DOHH2 (cell line): ENCODE data around the gene SNRNP200.

ENCODE experiments used
- H3F3A ChIP-seq: fragments of 200-600 bp; sonication (generic), shearing (Covaris generic); 2 replicates; pipeline ENCODE4 v1.6.0; 2016; ENCODE audit warnings: antibody characterized with exemption, mild to moderate bottlenecking; ENCODE audit not compliant: control insufficient read depth, insufficient read depth
- H3K27ac ChIP-seq: fragments of 200-600 bp; sonication (generic); 2 replicates; pipeline ENCODE4 v1.5.1; 2014; ENCODE audit warnings: low read depth, mild to moderate bottlenecking, low read length, moderate library complexity
- H3K27me3 ChIP-seq: fragments of 200-600 bp; sonication (generic); 2 replicates; pipeline ENCODE4 v1.6.1; 2014; ENCODE audit warnings: mild to moderate bottlenecking, low read length, mixed read lengths; ENCODE audit not compliant: control insufficient read depth
- H3K36me3 ChIP-seq: fragments of 200-600 bp; sonication (generic); 2 replicates; pipeline ENCODE4 v1.6.1; 2014; ENCODE audit warnings: mild to moderate bottlenecking, low read length, moderate library complexity, mixed read lengths; ENCODE audit not compliant: control insufficient read depth
- H3K4me1 ChIP-seq: fragments of 200-600 bp; sonication (generic); 2 replicates; pipeline ENCODE4 v1.6.1; 2014; ENCODE audit warnings: mild to moderate bottlenecking, low read length, mixed read lengths; ENCODE audit not compliant: control insufficient read depth
- H3K4me2 ChIP-seq: fragments of 200-600 bp; sonication (generic); 2 replicates; pipeline ENCODE4 v1.6.0; 2014; ENCODE audit warnings: mild to moderate bottlenecking, low read length, moderate library complexity
- H3K4me3 ChIP-seq: fragments of 200-600 bp; sonication (generic); 2 replicates; pipeline ENCODE4 v1.5.1; 2014; ENCODE audit warnings: mild to moderate bottlenecking, low read length, mixed read lengths
- H3K79me2 ChIP-seq: fragments of 200-600 bp; sonication (generic); 2 replicates; pipeline ENCODE4 v1.6.1; 2014; ENCODE audit warnings: mild to moderate bottlenecking, low read length, mixed read lengths; ENCODE audit not compliant: control insufficient read depth
- H3K9me2 ChIP-seq: fragments of 200-600 bp; sonication (generic); replicated peaks from 2 replicates; pipeline ENCODE4 v1.6.1; 2014; ENCODE audit warnings: mild to moderate bottlenecking, low read length, mixed read lengths; ENCODE audit not compliant: control insufficient read depth
- H3K9me3 ChIP-seq: fragments of 200-600 bp; sonication (generic); 2 replicates; pipeline ENCODE4 v1.6.1; 2014; ENCODE audit warnings: antibody characterized with exemption, low read length, mixed read lengths; ENCODE audit not compliant: control insufficient read depth, insufficient read depth
- H4K20me1 ChIP-seq: fragments of 200-600 bp; sonication (generic); 2 replicates; pipeline ENCODE4 v1.6.0; 2014; ENCODE audit warnings: low read depth, mild to moderate bottlenecking, antibody characterized with exemption, low read length, moderate library complexity; ENCODE audit not compliant: control insufficient read depth, insufficient read depth
- EZH2phosphoT487 ChIP-seq: fragments of 200-600 bp; sonication (generic); IDR thresholded peaks from 2 replicates; pipeline ENCODE4 v1.6.1; 2017; ENCODE audit warnings: borderline replicate concordance, mild to moderate bottlenecking, antibody characterized with exemption, low read length, moderate library complexity, mixed read lengths
- TF ChIP-seq, protein P1 (sequence below): fragments of 200-600 bp; sonication (generic); IDR thresholded peaks from one replicate; pipeline ENCODE4 v1.5.1; 2014; ENCODE audit warnings: antibody characterized with exemption, mild to moderate bottlenecking, low read depth, low read length; ENCODE audit not compliant: poor library complexity, severe bottlenecking

SNRNP200 gene

DNA sequence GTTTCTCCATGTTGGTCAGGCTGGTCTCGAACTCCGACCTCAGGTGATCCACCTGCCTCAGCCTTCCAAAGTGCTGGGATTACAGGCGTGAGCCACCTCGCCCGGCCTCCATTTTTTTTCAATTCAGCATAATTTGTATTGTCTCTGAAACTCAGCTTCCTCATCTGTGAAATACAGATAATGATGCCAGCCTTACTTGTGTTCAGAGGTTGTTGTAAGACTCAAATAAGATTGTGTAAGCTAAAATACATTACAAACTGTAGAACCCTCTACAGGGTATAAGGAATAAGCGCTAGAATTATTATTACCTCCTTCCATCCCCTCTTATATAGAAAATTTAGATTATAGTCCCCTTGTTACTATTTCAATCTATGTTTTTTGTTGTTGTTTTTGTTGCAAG is 71.9 kb downstream of the SNRNP200 start:
- Histone ChIP-seq H4K20me1 (no peaks in the 10 kb centered on the region), H3K9me3 (no peaks in the 10 kb centered on the region), H3K4me1 (peaks cover 48% of the 10 kb centered on the region), H3F3A (0 out of 2 replicates have a peak, but pooled peaks cover 3% of the 10 kb centered on the region), H3K9me2 (no peaks in the 10 kb centered on the region), H3K27me3 (no peaks in the 10 kb centered on the region), H3K4me3 (peak overlapping the region; percentile 53), H3K36me3 (no peaks in the 10 kb centered on the region), H3K4me2 (peak overlapping the region; percentile 75), H3K27ac (peak overlapping the region; percentile 56), H3K79me2 (peaks cover 14% of the 10 kb centered on the region)
- TF ChIP-seq EZH2phosphoT487: no peak
- TF ChIP-seq, protein P1, sequence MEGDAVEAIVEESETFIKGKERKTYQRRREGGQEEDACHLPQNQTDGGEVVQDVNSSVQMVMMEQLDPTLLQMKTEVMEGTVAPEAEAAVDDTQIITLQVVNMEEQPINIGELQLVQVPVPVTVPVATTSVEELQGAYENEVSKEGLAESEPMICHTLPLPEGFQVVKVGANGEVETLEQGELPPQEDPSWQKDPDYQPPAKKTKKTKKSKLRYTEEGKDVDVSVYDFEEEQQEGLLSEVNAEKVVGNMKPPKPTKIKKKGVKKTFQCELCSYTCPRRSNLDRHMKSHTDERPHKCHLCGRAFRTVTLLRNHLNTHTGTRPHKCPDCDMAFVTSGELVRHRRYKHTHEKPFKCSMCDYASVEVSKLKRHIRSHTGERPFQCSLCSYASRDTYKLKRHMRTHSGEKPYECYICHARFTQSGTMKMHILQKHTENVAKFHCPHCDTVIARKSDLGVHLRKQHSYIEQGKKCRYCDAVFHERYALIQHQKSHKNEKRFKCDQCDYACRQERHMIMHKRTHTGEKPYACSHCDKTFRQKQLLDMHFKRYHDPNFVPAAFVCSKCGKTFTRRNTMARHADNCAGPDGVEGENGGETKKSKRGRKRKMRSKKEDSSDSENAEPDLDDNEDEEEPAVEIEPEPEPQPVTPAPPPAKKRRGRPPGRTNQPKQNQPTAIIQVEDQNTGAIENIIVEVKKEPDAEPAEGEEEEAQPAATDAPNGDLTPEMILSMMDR: no peak

DNA sequence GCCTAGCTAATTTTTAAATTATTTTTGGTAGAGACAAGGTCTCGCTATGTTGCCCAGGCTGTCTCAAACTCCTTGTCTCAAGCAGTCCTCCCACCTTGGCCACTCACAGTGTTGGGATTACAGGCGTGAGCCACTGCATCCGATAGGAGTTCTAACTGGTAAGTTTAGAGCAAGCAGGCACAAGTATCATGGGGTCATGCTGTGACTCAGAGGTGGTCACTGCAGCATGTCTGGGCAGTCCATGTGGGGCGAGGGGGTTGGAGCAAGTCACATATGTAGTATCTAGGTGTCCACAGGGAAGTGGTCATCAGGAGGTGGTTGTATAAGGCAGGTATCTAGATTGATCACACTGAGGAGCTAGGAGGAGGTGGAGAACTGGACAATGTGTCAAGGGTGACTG is 74.0 kb downstream of the SNRNP200 start:
- Histone ChIP-seq H3K9me2 (no peaks in the 10 kb centered on the region), H3K27ac (no peak overlapping the region), H3F3A (peaks cover 3% of the 10 kb centered on the region; the same call in 1 of the 2 replicates), H3K36me3 (no peaks in the 10 kb centered on the region), H3K9me3 (no peaks in the 10 kb centered on the region), H3K4me1 (peaks cover 57% of the 10 kb centered on the region), H3K4me2 (no peak overlapping the region), H4K20me1 (no peaks in the 10 kb centered on the region), H3K4me3 (no peak overlapping the region), H3K27me3 (no peaks in the 10 kb centered on the region), H3K79me2 (peaks cover 24% of the 10 kb centered on the region)
- TF ChIP-seq EZH2phosphoT487: no peak
- TF ChIP-seq, protein P1: no peak

DNA sequence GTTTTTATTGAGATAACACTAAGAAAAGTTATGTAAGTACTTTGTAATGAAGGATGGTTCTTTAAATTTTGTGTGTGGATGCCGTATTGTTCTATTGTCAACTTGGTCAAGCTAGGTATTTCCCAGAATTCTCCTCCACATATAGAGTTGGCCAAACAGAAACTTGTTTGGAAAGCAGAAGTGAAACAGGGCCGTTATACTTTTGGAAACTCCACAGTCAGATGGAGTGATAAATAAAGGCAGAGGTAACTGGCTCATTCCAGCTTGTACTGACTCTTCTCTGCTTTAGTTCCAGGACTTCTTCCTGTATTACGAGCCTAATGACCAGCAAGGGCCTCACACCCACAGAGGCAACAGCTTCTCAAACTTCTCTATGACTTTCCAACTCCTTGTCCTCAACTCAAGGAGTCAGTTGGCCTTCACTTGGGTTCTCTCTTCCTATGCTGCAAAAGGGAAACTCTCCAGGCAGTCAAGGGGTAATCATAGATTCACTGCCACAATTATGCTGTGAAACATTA is 80.3 kb downstream of the SNRNP200 start:
- Histone ChIP-seq H3K79me2 (peaks cover 10% of the 10 kb centered on the region), H3K27ac (peak overlapping the region; percentile 90)

More for the DNA sequence above, 80.3 kb downstream of the SNRNP200 start:
- Histone ChIP-seq H3K9me3 (no peaks in the 10 kb centered on the region), H3K36me3 (no peaks in the 10 kb centered on the region), H3K4me2 (peak overlapping the region; percentile 61), H3F3A (peaks cover 9% of the 10 kb centered on the region), H3K9me2 (no peaks in the 10 kb centered on the region), H3K27me3 (no peaks in the 10 kb centered on the region), H3K4me1 (peaks cover 81% of the 10 kb centered on the region), H3K4me3 (peak overlapping the region; percentile 44), H4K20me1 (no peaks in the 10 kb centered on the region)
- TF ChIP-seq EZH2phosphoT487: no peak
- TF ChIP-seq, protein P1: no peak
